HEK293 (cell line): Measurements from ENCODE around the gene PLA2G4C.

ENCODE experiments used
- CTCF ChIA-PET: fragments of 350-600 bp; formaldehyde crosslinking; extraction: SDS; loops from one replicate; lab custom pipeline; 2021; ENCODE audit warnings: antibody characterized with exemption; lab: Yijun Ruan, JAX
- POLR2A ChIA-PET: fragments of 300-600 bp; formaldehyde crosslinking; extraction: SDS; loops from one replicate; lab custom pipeline; 2020; ENCODE audit warnings: antibody characterized with exemption, inconsistent platforms; lab: Yijun Ruan, JAX
- H3K27ac ChIP-seq: fragments of 200-500 bp; sonication (Bioruptor generic); 2 replicates; pipeline ENCODE4 v1.5.1; 2014; ENCODE audit warnings: low read depth, low read length, control low read depth, inconsistent platforms; ENCODE audit errors: extremely low read depth
- H3K36me3 ChIP-seq, 2 experiments: fragments of 200-500 bp in 1 of 2; sonication (Bioruptor generic) in 1 of 2; 1 replicate in 1 of 2; 2 replicates in 1 of 2; pipeline ENCODE4 v1.5.1; 2014 to 2017; ENCODE audit warnings: inconsistent platforms in 2 of 2, low read length in 2 of 2; ENCODE audit not compliant: control insufficient read depth in 2 of 2, insufficient read depth in 1 of 2
- H3K4me1 ChIP-seq: fragments of 200-500 bp; sonication (Bioruptor generic); 2 replicates; pipeline ENCODE4 v1.5.1; 2014; ENCODE audit warnings: mild to moderate bottlenecking, low read length, inconsistent platforms; ENCODE audit not compliant: control insufficient read depth, insufficient read depth
- H3K4me3 ChIP-seq: 2 replicates; pipeline ENCODE4 v1.5.1; 2011; ENCODE audit warnings: low read depth, mild to moderate bottlenecking, control low read depth, low read length, moderate library complexity
- H3K9me3 ChIP-seq: fragments of 200-500 bp; sonication (Bioruptor generic); 2 replicates; pipeline ENCODE4 v1.5.1; 2014; ENCODE audit warnings: low read depth, low read length, inconsistent platforms; ENCODE audit not compliant: control insufficient read depth, insufficient read depth
- AEBP2 ChIP-seq: fragments of 450-650 bp; formaldehyde crosslinking; IDR thresholded peaks from 2 replicates; pipeline ENCODE4 v1.5.1; 2016; ENCODE audit warnings: missing biosample characterization, missing genetic modification characterization, borderline replicate concordance
- GLIS1 ChIP-seq: fragments of 450-650 bp; formaldehyde crosslinking; IDR thresholded peaks from 2 replicates; pipeline ENCODE4 v1.5.1; 2016; ENCODE audit warnings: missing biosample characterization, missing genetic modification characterization
- KLF8 ChIP-seq: fragments of 450-650 bp; formaldehyde crosslinking; IDR thresholded peaks from 2 replicates; pipeline ENCODE4 v1.5.1; 2016; ENCODE audit warnings: missing biosample characterization, missing genetic modification characterization
- OVOL3 ChIP-seq: fragments of 450-650 bp; formaldehyde crosslinking; IDR thresholded peaks from 2 replicates; pipeline ENCODE4 v1.5.1; 2016; ENCODE audit warnings: missing biosample characterization, missing genetic modification characterization
- PRDM4 ChIP-seq: fragments of 450-650 bp; formaldehyde crosslinking; IDR thresholded peaks from 2 replicates; pipeline ENCODE4 v1.5.1; 2017; ENCODE audit warnings: missing biosample characterization, missing genetic modification characterization
- YY2 ChIP-seq: fragments of 450-650 bp; formaldehyde crosslinking; IDR thresholded peaks from 2 replicates; pipeline ENCODE4 v1.5.1; 2016; ENCODE audit warnings: missing biosample characterization, missing genetic modification characterization
- ZEB2 ChIP-seq: fragments of 450-650 bp; formaldehyde crosslinking; IDR thresholded peaks from 2 replicates; pipeline ENCODE4 v1.5.1; 2016; ENCODE audit warnings: missing biosample characterization, missing genetic modification characterization
- ZNF16 ChIP-seq: fragments of 450-650 bp; formaldehyde crosslinking; IDR thresholded peaks from 2 replicates; pipeline ENCODE4 v1.5.1; 2016; ENCODE audit warnings: low read depth, missing biosample characterization, missing genetic modification characterization
- ZNF26 ChIP-seq: fragments of 450-650 bp; formaldehyde crosslinking; IDR thresholded peaks from 2 replicates; pipeline ENCODE4 v1.5.1; 2016; ENCODE audit warnings: missing biosample characterization, missing genetic modification characterization
- ZNF266 ChIP-seq: fragments of 450-650 bp; formaldehyde crosslinking; IDR thresholded peaks from 2 replicates; pipeline ENCODE4 v1.5.1; 2016; ENCODE audit warnings: missing biosample characterization, missing genetic modification characterization, low read depth
- ZNF341 ChIP-seq: fragments of 450-650 bp; formaldehyde crosslinking; IDR thresholded peaks from 2 replicates; pipeline ENCODE4; 2016; ENCODE audit warnings: low read depth, missing biosample characterization, missing genetic modification characterization
- ZNF350 ChIP-seq: fragments of 450-650 bp; formaldehyde crosslinking; IDR thresholded peaks from 2 replicates; pipeline ENCODE4 v1.5.0; 2017; ENCODE audit warnings: missing biosample characterization, mild to moderate bottlenecking, missing genetic modification characterization
- ZNF394 ChIP-seq: fragments of 450-650 bp; formaldehyde crosslinking; IDR thresholded peaks from 2 replicates; pipeline ENCODE4 v1.5.1; 2016; ENCODE audit warnings: missing biosample characterization, missing genetic modification characterization, mild to moderate bottlenecking, moderate library complexity, borderline replicate concordance
- ZNF423 ChIP-seq: fragments of 450-650 bp; formaldehyde crosslinking; IDR thresholded peaks from 2 replicates; pipeline ENCODE4 v1.5.1; 2016; ENCODE audit warnings: missing biosample characterization, missing genetic modification characterization
- ZNF488 ChIP-seq: fragments of 450-650 bp; formaldehyde crosslinking; IDR thresholded peaks from 2 replicates; pipeline ENCODE4 v1.5.1; 2016; ENCODE audit warnings: missing biosample characterization, missing genetic modification characterization
- ZNF560 ChIP-seq: fragments of 450-650 bp; formaldehyde crosslinking; IDR thresholded peaks from 2 replicates; pipeline ENCODE4 v1.5.1; 2017; ENCODE audit warnings: missing biosample characterization, missing genetic modification characterization, borderline replicate concordance
- ZNF561 ChIP-seq: fragments of 450-650 bp; IDR thresholded peaks from 2 replicates; pipeline ENCODE4 v1.5.1; 2018; ENCODE audit warnings: missing biosample characterization, missing genetic modification characterization, borderline replicate concordance
- ZNF596 ChIP-seq: fragments of 450-650 bp; IDR thresholded peaks from 2 replicates; pipeline ENCODE4 v1.5.0; 2018; ENCODE audit warnings: missing biosample characterization, mild to moderate bottlenecking, missing genetic modification characterization, moderate library complexity
- ZNF843 ChIP-seq: fragments of 450-650 bp; formaldehyde crosslinking; IDR thresholded peaks from 2 replicates; pipeline ENCODE4 v1.5.1; 2016; ENCODE audit warnings: missing biosample characterization, missing genetic modification characterization
- ZSCAN5A ChIP-seq: fragments of 450-650 bp; formaldehyde crosslinking; IDR thresholded peaks from 2 replicates; pipeline ENCODE4 v1.5.1; 2016; ENCODE audit warnings: missing biosample characterization, missing genetic modification characterization
- TF ChIP-seq, protein P1 (sequence below): fragments of 450-650 bp; formaldehyde crosslinking; IDR thresholded peaks from 2 replicates; pipeline ENCODE4 v1.5.1; 2016; ENCODE audit warnings: missing biosample characterization, missing genetic modification characterization
- TF ChIP-seq, protein P2 (sequence below): fragments of 450-650 bp; formaldehyde crosslinking; conservative IDR thresholded peaks from 2 replicates; pipeline ENCODE4 v1.5.1; 2016; ENCODE audit warnings: low read depth, missing biosample characterization, missing genetic modification characterization

The PLA2G4C gene

DNA sequence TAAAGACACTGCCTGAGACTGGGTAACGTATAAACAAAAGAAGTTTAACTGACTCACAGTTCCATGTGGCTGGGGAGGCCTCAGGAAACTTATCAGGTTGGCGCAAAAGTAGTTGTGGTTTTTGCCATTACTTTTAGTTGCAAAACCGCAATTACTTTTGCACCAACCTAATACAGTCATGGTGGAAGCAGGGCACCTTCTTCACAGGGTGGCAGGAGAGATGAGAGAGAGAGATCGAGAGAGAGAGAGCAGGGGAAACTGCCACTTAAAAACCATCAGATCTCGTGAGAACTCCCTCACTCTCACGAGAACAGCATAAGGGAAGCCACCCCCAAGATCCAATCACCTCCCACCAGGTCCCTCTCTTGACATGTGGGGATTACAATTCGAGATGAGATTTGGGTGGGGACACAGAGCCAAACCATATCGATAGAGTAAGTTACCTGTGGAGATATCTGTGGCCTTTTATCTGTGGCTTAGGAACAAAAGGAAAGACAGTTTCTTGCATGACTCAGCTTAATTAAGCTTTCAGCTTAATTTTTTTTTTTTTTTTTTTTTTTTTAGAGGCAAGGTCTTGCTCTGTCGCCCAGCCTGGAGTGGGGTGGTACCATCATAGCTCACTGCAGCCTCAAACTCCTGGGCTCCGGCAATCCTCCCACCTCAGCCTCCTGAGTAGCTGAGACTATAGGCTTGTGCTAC is 59.1 kb downstream of the PLA2G4C start (continued):
- no peak for TF ChIP-seq ZNF488
- no peak for TF ChIP-seq PRDM4 (tag by site-specific recombination)
- no peak for TF ChIP-seq YY2 (tag by site-specific recombination)
- TF ChIP-seq OVOL3 (tag by site-specific recombination): no peak
- TF ChIP-seq ZNF394: no peak
- no peak for TF ChIP-seq ZNF16 (tag by site-specific recombination)
- TF ChIP-seq, protein P1, sequence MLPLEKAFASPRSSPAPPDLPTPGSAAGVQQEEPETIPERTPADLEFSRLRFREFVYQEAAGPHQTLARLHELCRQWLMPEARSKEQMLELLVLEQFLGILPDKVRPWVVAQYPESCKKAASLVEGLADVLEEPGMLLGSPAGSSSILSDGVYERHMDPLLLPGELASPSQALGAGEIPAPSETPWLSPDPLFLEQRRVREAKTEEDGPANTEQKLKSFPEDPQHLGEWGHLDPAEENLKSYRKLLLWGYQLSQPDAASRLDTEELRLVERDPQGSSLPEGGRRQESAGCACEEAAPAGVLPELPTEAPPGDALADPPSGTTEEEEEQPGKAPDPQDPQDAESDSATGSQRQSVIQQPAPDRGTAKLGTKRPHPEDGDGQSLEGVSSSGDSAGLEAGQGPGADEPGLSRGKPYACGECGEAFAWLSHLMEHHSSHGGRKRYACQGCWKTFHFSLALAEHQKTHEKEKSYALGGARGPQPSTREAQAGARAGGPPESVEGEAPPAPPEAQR: no peak
- TF ChIP-seq ZNF350 (tag by site-specific recombination): no peak
- TF ChIP-seq ZNF561 (tag by site-specific recombination): no peak

DNA sequence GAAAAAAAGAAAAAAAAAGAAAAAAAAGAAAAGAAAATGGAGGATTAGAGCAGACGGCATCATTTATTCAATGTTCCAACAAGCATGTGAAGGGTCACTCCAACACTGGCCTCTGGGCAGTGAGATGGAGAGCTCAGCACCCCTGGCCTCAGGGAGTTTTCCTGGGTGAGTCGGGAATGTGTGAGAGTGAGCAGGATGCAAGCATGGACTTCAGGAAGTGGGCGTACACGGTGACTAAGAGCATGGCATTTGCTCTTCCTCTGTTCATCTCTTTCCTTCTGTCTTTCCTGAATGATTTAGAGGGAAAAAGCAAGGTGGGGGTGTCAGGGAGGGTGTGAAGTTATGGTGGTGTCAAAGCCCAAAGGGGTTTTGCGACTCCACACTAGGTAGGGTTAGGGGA is 66.1 kb downstream of the PLA2G4C start:
- H3K36me3 ChIP-seq: no peaks in the 10 kb centered on the region
- ChIA-PET CTCF (interaction anchor here (0.7 to 1.2 kb wide), 2 partner anchors 181 to 249 kb away, joined by 3 read pairs; no protein-coding TSS in a partner anchor), POLR2A (interaction anchor here (1.0 kb wide), 1 partner anchor 495 kb away, joined by 4 read pairs; no protein-coding TSS in a partner anchor)
- H3K4me1 ChIP-seq: no peaks in the 10 kb centered on the region
- no peak overlapping the region for H3K4me3 ChIP-seq
- no peak overlapping the region for H3K27ac ChIP-seq
- H3K9me3 ChIP-seq: no peaks in the 10 kb centered on the region
- TF ChIP-seq ZNF561 (tag by site-specific recombination): no peak
- no peak for TF ChIP-seq AEBP2
- TF ChIP-seq ZEB2: no peak
- no peak for TF ChIP-seq ZNF596 (tag by site-specific recombination)
- no peak for TF ChIP-seq GLIS1 (tag by site-specific recombination)
- no peak for TF ChIP-seq ZNF843 (tag by site-specific recombination)
- TF ChIP-seq ZNF423 (tag by site-specific recombination): no peak
- no peak for TF ChIP-seq ZNF560
- TF ChIP-seq KLF8 (tag by site-specific recombination): no peak
- TF ChIP-seq ZNF266 (tag by site-specific recombination): no peak
- no peak for TF ChIP-seq ZSCAN5A (tag by site-specific recombination)
- no peak for TF ChIP-seq ZNF26 (tag by site-specific recombination)
- no peak for TF ChIP-seq ZNF341
- TF ChIP-seq, protein P2, sequence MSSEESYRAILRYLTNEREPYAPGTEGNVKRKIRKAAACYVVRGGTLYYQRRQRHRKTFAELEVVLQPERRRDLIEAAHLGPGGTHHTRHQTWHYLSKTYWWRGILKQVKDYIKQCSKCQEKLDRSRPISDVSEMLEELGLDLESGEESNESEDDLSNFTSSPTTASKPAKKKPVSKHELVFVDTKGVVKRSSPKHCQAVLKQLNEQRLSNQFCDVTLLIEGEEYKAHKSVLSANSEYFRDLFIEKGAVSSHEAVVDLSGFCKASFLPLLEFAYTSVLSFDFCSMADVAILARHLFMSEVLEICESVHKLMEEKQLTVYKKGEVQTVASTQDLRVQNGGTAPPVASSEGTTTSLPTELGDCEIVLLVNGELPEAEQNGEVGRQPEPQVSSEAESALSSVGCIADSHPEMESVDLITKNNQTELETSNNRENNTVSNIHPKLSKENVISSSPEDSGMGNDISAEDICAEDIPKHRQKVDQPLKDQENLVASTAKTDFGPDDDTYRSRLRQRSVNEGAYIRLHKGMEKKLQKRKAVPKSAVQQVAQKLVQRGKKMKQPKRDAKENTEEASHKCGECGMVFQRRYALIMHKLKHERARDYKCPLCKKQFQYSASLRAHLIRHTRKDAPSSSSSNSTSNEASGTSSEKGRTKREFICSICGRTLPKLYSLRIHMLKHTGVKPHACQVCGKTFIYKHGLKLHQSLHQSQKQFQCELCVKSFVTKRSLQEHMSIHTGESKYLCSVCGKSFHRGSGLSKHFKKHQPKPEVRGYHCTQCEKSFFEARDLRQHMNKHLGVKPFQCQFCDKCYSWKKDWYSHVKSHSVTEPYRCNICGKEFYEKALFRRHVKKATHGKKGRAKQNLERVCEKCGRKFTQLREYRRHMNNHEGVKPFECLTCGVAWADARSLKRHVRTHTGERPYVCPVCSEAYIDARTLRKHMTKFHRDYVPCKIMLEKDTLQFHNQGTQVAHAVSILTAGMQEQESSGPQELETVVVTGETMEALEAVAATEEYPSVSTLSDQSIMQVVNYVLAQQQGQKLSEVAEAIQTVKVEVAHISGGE (tag by site-specific recombination): no peak
